Neuronal stem cell (in vitro differentiated cells): ENCODE results near the gene TM7SF2.

Experiments
- DNase-seq: peaks from one replicate; pipeline ENCODE4 v3.0.0-alpha.2; 2013; ENCODE audit warnings: low spot score
- H2AFZ ChIP-seq: one replicate; pipeline ENCODE4 v1.6.1; 2013; ENCODE audit warnings: mild to moderate bottlenecking, low read length, inconsistent platforms
- H2AK5ac ChIP-seq: 2 replicates; pipeline ENCODE4 v1.6.1; 2013; ENCODE audit warnings: low read depth, mild to moderate bottlenecking, inconsistent platforms, low read length, moderate library complexity, mixed read lengths
- H2BK120ac ChIP-seq: 2 replicates; pipeline ENCODE4 v1.6.1; 2013; ENCODE audit warnings: low read depth, mild to moderate bottlenecking, inconsistent platforms, low read length, moderate library complexity, mixed read lengths
- H2BK12ac ChIP-seq: one replicate; pipeline ENCODE4 v1.6.1; 2013; ENCODE audit warnings: low read length, inconsistent platforms
- H2BK15ac ChIP-seq: 2 replicates; pipeline ENCODE4 v1.6.1; 2013; ENCODE audit warnings: mild to moderate bottlenecking, low read length, inconsistent platforms, mixed read lengths
- H2BK5ac ChIP-seq: one replicate; pipeline ENCODE4 v1.6.1; 2013; ENCODE audit warnings: inconsistent platforms, mild to moderate bottlenecking, low read length, moderate library complexity
- H3K14ac ChIP-seq: one replicate; pipeline ENCODE4 v1.6.1; 2013; ENCODE audit warnings: low read length, inconsistent platforms
- H3K18ac ChIP-seq: 2 replicates; pipeline ENCODE4 v1.6.1; 2013; ENCODE audit warnings: low read length, inconsistent platforms
- H3K23ac ChIP-seq: 2 replicates; pipeline ENCODE4 v1.6.1; 2013; ENCODE audit warnings: low read depth, mild to moderate bottlenecking, mixed read lengths, low read length, inconsistent platforms; ENCODE audit not compliant: poor library complexity
- H3K27ac ChIP-seq: replicated peaks from 3 replicates; pipeline ENCODE4 v1.5.1; 2013; ENCODE audit warnings: low read length, inconsistent platforms
- H3K27me3 ChIP-seq, 3 experiments: 2 replicates each; pipeline ENCODE4 v1.6.1; 2013; ENCODE audit warnings: low read length in 3 of 3, mild to moderate bottlenecking in 2 of 3, inconsistent platforms in 1 of 3, low read depth in 1 of 3, mixed read lengths in 1 of 3, moderate library complexity in 1 of 3; ENCODE audit not compliant: control insufficient read depth in 3 of 3, insufficient read depth in 3 of 3
- H3K36me3 ChIP-seq, 2 donors: replicated peaks in 1 of 2; 2 replicates each; pipeline ENCODE4 v1.6.1; 2013; ENCODE audit warnings: low read length in 2 of 2; ENCODE audit not compliant: control insufficient read depth in 2 of 2, insufficient read depth in 2 of 2
- H3K4ac ChIP-seq: 2 replicates; pipeline ENCODE4 v1.6.1; 2013; ENCODE audit warnings: inconsistent platforms, mild to moderate bottlenecking, low read length, moderate library complexity
- H3K4me1 ChIP-seq, 2 donors: 1 replicate in 1 of 2; 2 replicates in 1 of 2; pipeline ENCODE4 v1.6.1; 2013; ENCODE audit warnings: low read length in 2 of 2, low read depth in 1 of 2; ENCODE audit not compliant: control insufficient read depth in 2 of 2, insufficient read depth in 1 of 2
- H3K4me2 ChIP-seq: one replicate; pipeline ENCODE4 v1.6.1; 2013; ENCODE audit warnings: mild to moderate bottlenecking, low read length, inconsistent platforms; ENCODE audit not compliant: insufficient read depth, poor library complexity, severe bottlenecking
- H3K4me3 ChIP-seq, 2 donors: 2 replicates each; pipeline ENCODE4 v1.5.1; 2013; ENCODE audit warnings: low read length in 2 of 2, mild to moderate bottlenecking in 2 of 2, inconsistent platforms in 1 of 2, moderate library complexity in 1 of 2
- H3K79me1 ChIP-seq: one replicate; pipeline ENCODE4 v1.6.1; 2013; ENCODE audit warnings: low read depth, mild to moderate bottlenecking, inconsistent platforms, low read length, moderate library complexity
- H3K9ac ChIP-seq: one replicate; pipeline ENCODE4 v1.6.1; 2013; ENCODE audit warnings: mild to moderate bottlenecking, low read depth, low read length, inconsistent platforms; ENCODE audit not compliant: poor library complexity
- H3K9me3 ChIP-seq, 2 donors: replicated peaks in 1 of 2; 2 replicates each; pipeline versions ENCODE3 to v1.6.1; 2013; ENCODE audit warnings: low read length in 2 of 2, mild to moderate bottlenecking in 2 of 2, inconsistent platforms in 1 of 2, low read depth in 1 of 2, mixed read lengths in 1 of 2, moderate library complexity in 1 of 2; ENCODE audit not compliant: control insufficient read depth in 2 of 2, insufficient read depth in 1 of 2
- H4K8ac ChIP-seq: one replicate; pipeline ENCODE4 v1.6.1; 2013; ENCODE audit warnings: low read depth, mild to moderate bottlenecking, inconsistent platforms, low read length, moderate library complexity
- H4K91ac ChIP-seq: one replicate; pipeline ENCODE4 v1.6.1; 2013; ENCODE audit warnings: low read length, low read depth, mild to moderate bottlenecking, inconsistent platforms; ENCODE audit not compliant: poor library complexity
- WGBS, 2 donors: extraction: QIAGEN DNeasy Blood & Tissue Kit; methylation state at CpG; one replicate each; pipeline ENCODE4 v1.1.7; 2013; ENCODE audit warnings: missing lambda C conversion rate in 2 of 2, mixed read lengths in 1 of 2; ENCODE audit not compliant: insufficient read length in 2 of 2, insufficient replicate concordance in 1 of 2; ENCODE audit errors: extremely low coverage in 2 of 2; 5-methylcytosine and 5-hydroxymethylcytosine counted together

TM7SF2 gene

DNA sequence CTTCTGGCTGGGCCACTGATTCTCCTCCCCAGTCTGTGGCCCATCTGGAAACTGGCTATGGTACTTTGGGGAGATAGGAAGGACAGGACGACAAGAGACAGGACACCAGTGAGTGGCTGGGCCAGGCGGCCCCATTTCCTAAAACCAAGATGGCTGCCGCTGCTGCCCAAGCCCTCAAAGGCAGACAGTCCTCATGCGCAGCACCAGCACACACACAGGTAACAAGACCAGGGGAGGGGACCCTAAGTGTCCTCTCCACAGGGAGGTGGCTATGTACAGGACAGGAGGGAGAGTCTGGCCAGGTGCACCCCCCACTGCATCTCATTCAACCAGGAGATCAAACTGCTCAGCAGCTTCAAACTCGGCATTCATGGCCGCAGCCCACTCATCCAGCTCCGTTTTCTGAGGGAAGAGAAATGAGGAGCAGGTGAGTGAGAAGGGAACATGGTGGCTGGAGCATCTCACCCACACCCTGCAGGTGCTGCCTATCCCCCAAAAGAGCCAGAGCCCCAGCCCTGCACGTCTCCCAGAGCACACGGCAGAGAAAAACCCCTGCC is 32.8 kb upstream of the TM7SF2 start:
- no CpG with 5 or more reads among the region's 9 CpGs for WGBS, 2 donors
- no peak overlapping the region for H3K14ac ChIP-seq
- no peak overlapping the region for H3K23ac ChIP-seq
- no peak overlapping the region for H3K18ac ChIP-seq
- H2BK120ac ChIP-seq = no peak overlapping the region
- H2BK12ac ChIP-seq = no peak overlapping the region
- no peak overlapping the region for H2BK5ac ChIP-seq
- H3K9me3 ChIP-seq = no peaks in the 10 kb centered on the region
- peaks cover 12% of the 10 kb centered on the region for H3K79me1 ChIP-seq
- no peak overlapping the region for H3K9ac ChIP-seq
- no peak overlapping the region for H2AFZ ChIP-seq
- no peak overlapping the region for H3K4ac ChIP-seq
- no peak overlapping the region for H3K4me2 ChIP-seq
- H4K8ac ChIP-seq = no peak overlapping the region
- no peak for DNase-seq
- H4K91ac ChIP-seq = no peak overlapping the region
- no peak overlapping the region for H3K27ac ChIP-seq
- H3K4me3 ChIP-seq = no peak overlapping the region
- no peaks in the 10 kb centered on the region for H3K27me3 ChIP-seq
- peaks cover 0 to 8% of the 10 kb centered on the region in 2 donors for H3K4me1 ChIP-seq
- no peak overlapping the region for H2BK15ac ChIP-seq
- no peak overlapping the region for H2AK5ac ChIP-seq
- H3K36me3 ChIP-seq = peaks cover 35 to 74% of the 10 kb centered on the region in 2 donors

GRCh38 chr11:65083134-65083833 is 28.4 kb upstream of the TM7SF2 start:
- Histone ChIP-seq H3K4me2 (peak overlapping the region; percentile 72), H3K79me1 (peaks cover 6% of the 10 kb centered on the region), H3K14ac (no peak overlapping the region), H3K23ac (no peak overlapping the region), H2BK15ac (no peak overlapping the region), H2AK5ac (no peak overlapping the region), H3K4me3 (peak overlapping the region; percentile 90 to 93), H3K36me3 (peaks cover 45 to 78% of the 10 kb centered on the region in 2 donors), H3K9ac (no peak overlapping the region), H2AFZ (peak overlapping the region; percentile 91), H4K91ac (no peak overlapping the region), H3K27ac (no peak overlapping the region), H3K27me3 (no peaks in the 10 kb centered on the region), H2BK12ac (no peak overlapping the region), H3K18ac (no peak overlapping the region), H2BK5ac (no peak overlapping the region), H3K4me1 (peaks cover 4 to 12% of the 10 kb centered on the region in 2 donors), H2BK120ac (no peak overlapping the region), H4K8ac (no peak overlapping the region), H3K9me3 (no peaks in the 10 kb centered on the region), H3K4ac (no peak overlapping the region)
- DNase-seq = no peak
- no CpG with 5 or more reads among the region's 13 CpGs for whole genome bisulfite sequencing, 2 donors

DNA sequence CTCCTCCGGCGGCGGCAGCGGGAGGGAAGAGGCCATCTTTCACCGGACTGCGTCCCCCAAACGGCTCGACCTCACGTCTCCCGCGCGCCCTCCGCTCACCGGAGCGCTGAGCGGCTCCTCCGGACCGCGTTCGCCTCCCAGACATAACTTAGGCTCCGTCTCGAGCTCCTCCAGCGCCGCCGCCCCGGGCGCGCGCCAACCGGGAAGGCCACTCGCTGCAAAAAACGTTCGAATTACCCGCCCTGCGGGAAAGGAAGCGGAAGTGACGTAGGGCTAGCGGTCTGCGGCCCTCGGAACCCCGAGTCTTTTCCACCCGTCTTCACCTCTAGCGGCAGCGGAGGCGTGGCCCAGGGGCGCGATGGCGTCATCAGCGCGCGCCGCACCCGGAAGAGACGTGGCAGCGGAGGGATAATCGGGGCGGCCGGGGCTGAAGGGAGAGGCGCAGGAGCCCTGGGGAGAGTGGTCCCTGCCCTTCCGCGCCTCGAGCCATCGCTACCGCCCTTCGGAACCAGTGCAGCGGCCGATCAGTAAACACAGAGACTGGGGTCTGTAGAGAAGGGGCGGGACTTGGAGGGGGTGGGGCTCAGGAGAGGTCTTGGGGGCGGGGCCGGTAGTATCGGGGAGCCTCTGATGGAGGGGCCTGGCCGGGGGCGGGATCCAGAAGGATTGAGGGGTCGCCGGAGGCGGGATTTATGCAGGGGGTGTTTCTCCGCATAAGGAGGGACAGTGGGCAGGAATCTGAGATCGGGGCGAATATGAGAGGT is 27.7 kb upstream of the TM7SF2 start, which contains the start of the genes CDCA5 and ZFPL1:
Gene CDCA5 (minus strand): TSS at position 207 of the 764 bp plus-strand sequence. CDS start 62 bp downstream, at position 145.
Gene ZFPL1 (plus strand): TSS at position 389 of the 764 bp plus-strand sequence. CDS start 477 bp downstream, outside the sequence.
- H3K14ac ChIP-seq = peak within 1 kb of the TSS; percentile 49
- H3K9ac ChIP-seq = peak within 1 kb of the TSS; percentile 96
- H3K4ac ChIP-seq = peak within 1 kb of the TSS; percentile 69
- peak within 1 kb of the TSS; percentile 90 for H3K27ac ChIP-seq
- peaks cover 4 to 12% of the 10 kb centered on the region in 2 donors for H3K4me1 ChIP-seq
- H3K18ac ChIP-seq = peak within 1 kb of the TSS; percentile 84
- peak within 1 kb of the TSS; percentile 91 for H2AFZ ChIP-seq
- H3K79me1 ChIP-seq = peaks cover 6% of the 10 kb centered on the region
- no peak within 1 kb of the TSS for H2BK5ac ChIP-seq
- no peaks in the 10 kb centered on the region for H3K27me3 ChIP-seq
- H4K8ac ChIP-seq = no peak within 1 kb of the TSS
- no peak within 1 kb of the TSS for H2BK15ac ChIP-seq
- no peak within 1 kb of the TSS for H2BK12ac ChIP-seq
- no peak within 1 kb of the TSS for H3K23ac ChIP-seq
- DNase-seq = peak; percentile 98
- no peak within 1 kb of the TSS for H4K91ac ChIP-seq
- no CpG with 5 or more reads among the region's 79 CpGs for WGBS, 2 donors
- H2AK5ac ChIP-seq = peak within 1 kb of the TSS; percentile 30
- no peaks in the 10 kb centered on the region for H3K9me3 ChIP-seq
- H3K36me3 ChIP-seq = peaks cover 43 to 78% of the 10 kb centered on the region in 2 donors
- H3K4me3 ChIP-seq = peak within 1 kb of the TSS; percentile 90 to 93
- no peak within 1 kb of the TSS for H2BK120ac ChIP-seq
- H3K4me2 ChIP-seq = peak within 1 kb of the TSS; percentile 72
